B cell (primary cell): ENCODE results near the gene NCAPG2. TPM values are rescaled to one million over a fixed set of nuclear protein-coding genes. Genes with fewer than 3 reads are reported as not detected.

Source experiments
- ATAC-seq: fragments of 200-7000 bp; cut with Tn5 transposase; one replicate; pipeline ENCODE4 v1.10.0; 2021; ENCODE audit warnings: low read depth, mild to moderate bottlenecking, moderate number of reproducible peaks, moderate library complexity
- CTCF ChIA-PET: fragments of 350-600 bp; sonication (Branson Sonifier 250); formaldehyde crosslinking; loops from one replicate; lab custom pipeline; 2021; ENCODE audit warnings: antibody characterized with exemption, inconsistent platforms; lab: Charles Lee
- POLR2A ChIA-PET: fragments of 350-600 bp; sonication (Branson Sonifier 250); formaldehyde crosslinking; loops from one replicate; lab custom pipeline; 2021; ENCODE audit warnings: antibody characterized with exemption; lab: Charles Lee
- DNase-seq: peaks from one replicate; pipeline ENCODE4 v3.0.0; 2013
- H2AFZ ChIP-seq: 2 replicates; pipeline ENCODE4 v1.6.1; 2012; ENCODE audit warnings: mild to moderate bottlenecking, low read depth, low read length; ENCODE audit not compliant: insufficient read depth, poor library complexity, severe bottlenecking
- H3K27ac ChIP-seq, 2 donors: 1 replicate in 1 of 2; 2 replicates in 1 of 2; pipeline ENCODE4 v1.5.1; 2012 to 2013; ENCODE audit warnings: low read length in 2 of 2, mild to moderate bottlenecking in 2 of 2, moderate library complexity in 1 of 2
- H3K27me3 ChIP-seq, 4 experiments: fragments of 200-600 bp in 1 of 4; sonication (generic) in 1 of 4; replicated peaks in 1 of 4; 1 replicate in 2 of 4; 2 replicates in 2 of 4; pipeline versions ENCODE4 v1.6.1 to v1.7.0; 2013 to 2016; ENCODE audit warnings: low read length in 3 of 4, mild to moderate bottlenecking in 2 of 4, mixed read lengths in 1 of 4, moderate library complexity in 1 of 4; ENCODE audit not compliant: insufficient read depth in 4 of 4, control insufficient read depth in 3 of 4; ENCODE audit errors: control extremely low read depth in 1 of 4
- H3K36me3 ChIP-seq, 2 experiments: replicated peaks in 1 of 2; 1 replicate in 1 of 2; 2 replicates in 1 of 2; pipeline versions ENCODE4 v1.6.1 to v1.7.1; 2013; ENCODE audit warnings: low read length in 1 of 2; ENCODE audit not compliant: insufficient read depth in 2 of 2, control insufficient read depth in 1 of 2; ENCODE audit errors: control extremely low read depth in 1 of 2, extremely low read depth in 1 of 2
- H3K4me1 ChIP-seq, 2 donors: fragments of 200-600 bp in 1 of 2; sonication (generic) in 1 of 2; 1 replicate in 1 of 2; 2 replicates in 1 of 2; pipeline versions ENCODE4 v1.5.1 to v1.6.1; 2013 to 2017; ENCODE audit warnings: low read length in 2 of 2; ENCODE audit not compliant: control insufficient read depth in 2 of 2, insufficient read depth in 2 of 2
- H3K4me2 ChIP-seq: replicated peaks from 2 replicates; pipeline ENCODE3; 2012; ENCODE audit warnings: mild to moderate bottlenecking, low read depth, low read length; ENCODE audit not compliant: poor library complexity, severe bottlenecking
- H3K4me3 ChIP-seq, 5 experiments: fragments of 200-600 bp in 1 of 5; sonication (generic) in 1 of 5; 1 replicate in 3 of 5; 2 replicates in 2 of 5; pipeline versions ENCODE4 v1.5.1 to v1.7.0; 2011 to 2016; ENCODE audit warnings: low read length in 4 of 5, mild to moderate bottlenecking in 4 of 5, low read depth in 2 of 5, control low read depth in 1 of 5, moderate library complexity in 1 of 5; ENCODE audit not compliant: insufficient read depth in 1 of 5; ENCODE audit errors: control extremely low read depth in 1 of 5, extremely low read depth in 1 of 5
- H3K79me2 ChIP-seq: fragments of 200-600 bp; sonication (generic); one replicate; pipeline ENCODE4 v1.6.0; 2016; ENCODE audit warnings: low read length; ENCODE audit not compliant: control insufficient read depth, insufficient read depth
- H3K9ac ChIP-seq: fragments of 200-600 bp; sonication (generic); 2 replicates; pipeline ENCODE4 v1.6.1; 2017; ENCODE audit warnings: mild to moderate bottlenecking, low read length, moderate library complexity
- H3K9me3 ChIP-seq, 3 donors: one replicate each; pipeline versions ENCODE4 v1.6.1 to v1.7.1; 2013; ENCODE audit warnings: low read length in 2 of 3; ENCODE audit not compliant: control insufficient read depth in 2 of 3, insufficient read depth in 1 of 3; ENCODE audit errors: control extremely low read depth in 1 of 3
- H4K20me1 ChIP-seq: 2 replicates; pipeline ENCODE4 v1.6.0; 2012; ENCODE audit warnings: mild to moderate bottlenecking, low read length; ENCODE audit not compliant: insufficient read depth, control insufficient read depth, poor library complexity, severe bottlenecking
- H3K27ac Mint-ChIP-seq: one replicate; pipeline ENCODE4 v1.8.0; 2021; ENCODE audit warnings: mixed read lengths
- H3K27me3 Mint-ChIP-seq: one replicate; pipeline ENCODE4 v1.8.0; 2021; ENCODE audit warnings: mixed read lengths
- H3K4me1 Mint-ChIP-seq: one replicate; pipeline ENCODE4 v1.8.0; 2021; ENCODE audit warnings: mixed read lengths
- H3K4me3 Mint-ChIP-seq: one replicate; pipeline ENCODE4 v1.8.0; 2021; ENCODE audit warnings: mixed read lengths
- H3K9me3 Mint-ChIP-seq: one replicate; pipeline ENCODE4 v1.8.0; 2022; ENCODE audit warnings: mixed read lengths; ENCODE audit not compliant: insufficient read depth
- CTCF ChIP-seq: fragments of 200-600 bp; IDR thresholded peaks from one replicate; pipeline ENCODE4 v1.8.0; 2022; ENCODE audit warnings: antibody characterized with exemption, mild to moderate bottlenecking
- EZH2 ChIP-seq: IDR thresholded peaks from 2 replicates; pipeline ENCODE4 v1.6.1; 2012; ENCODE audit warnings: borderline replicate concordance, low read depth, mild to moderate bottlenecking, moderate library complexity, low read length; ENCODE audit not compliant: insufficient read depth, poor library complexity, severe bottlenecking
- WGBS: methylation state at CpG from one replicate; pipeline ENCODE4 v1.1.5; 2013; ENCODE audit warnings: missing lambda C conversion rate; ENCODE audit not compliant: insufficient coverage; 5-methylcytosine and 5-hydroxymethylcytosine counted together
- intact Hi-C: fragments of 100-400 bp; cut with micrococcal nuclease; formaldehyde crosslinking; loops from one replicate; pipeline ENCODE4 v1.10.0; 2022
- polyA plus RNA-seq: library from polyadenylated mRNA; depleted of rRNA; stranded (reverse); fragments of >200 nt; gene quantifications from 2 replicates; pipeline ENCODE4 v1.2.3, GENCODE V29; 2012
- total RNA-seq, 2 donors: library from RNA; stranded (reverse); fragments of 120-200 nt in 1 of 2; gene quantifications; 1 replicate in 1 of 2; 2 replicates in 1 of 2; pipeline versions ENCODE4 v1.2.3 to v1.2.4, GENCODE V29; 2013 to 2022

Gene NCAPG2
- total and polyA plus RNA-seq, 2 donors (not counting 1 experiment from before 2014, with no cell fraction given) = 2.9 to 9.8 TPM

GRCh38 chr7:158687406-158687805 lies 17.2 kb downstream of the NCAPG2 start:
- no peaks in the 10 kb centered on the region for H3K27me3 ChIP-seq
- H3K27ac ChIP-seq = no peak overlapping the region
- ATAC-seq (no peak), DNase-seq (no peak)
- H3K27ac Mint-ChIP-seq = no peak overlapping the region
- no peak overlapping the region for H3K9ac ChIP-seq
- no peaks in the 10 kb centered on the region for H3K9me3 ChIP-seq
- intact Hi-C loops = no loop called here
- no peaks in the 10 kb centered on the region for H3K4me1 Mint-ChIP-seq
- TF ChIP-seq CTCF (no peak), EZH2 (no peak)
- CTCF ChIA-PET = no interaction called here
- POLR2A ChIA-PET = no interaction called here
- no peaks in the 10 kb centered on the region for H3K4me1 ChIP-seq
- H3K4me3 ChIP-seq = no peak overlapping the region
- no peaks in the 10 kb centered on the region for H3K9me3 Mint-ChIP-seq
- no peaks in the 10 kb centered on the region for H3K27me3 Mint-ChIP-seq
- H3K79me2 ChIP-seq = no peaks in the 10 kb centered on the region
- H3K4me3 Mint-ChIP-seq = no peak overlapping the region
- no peaks in the 10 kb centered on the region for H4K20me1 ChIP-seq
- peaks cover 7 to 17% of the 10 kb centered on the region in 2 experiments for H3K36me3 ChIP-seq
- WGBS = 94% methylated on average over 7 of the region's 7 CpGs
- H2AFZ ChIP-seq = no peak overlapping the region
- H3K4me2 ChIP-seq = no peak overlapping the region

- Mint-ChIP-seq H3K27ac (no peak overlapping the region), H3K9me3 (no peaks in the 10 kb centered on the region), H3K27me3 (no peaks in the 10 kb centered on the region), H3K4me1 (no peaks in the 10 kb centered on the region), H3K4me3 (no peak overlapping the region)
- H3K79me2 ChIP-seq = no peaks in the 10 kb centered on the region
- POLR2A ChIA-PET = no interaction called here
- no peak overlapping the region for H3K4me2 ChIP-seq
- no peak overlapping the region for H2AFZ ChIP-seq
- H3K9me3 ChIP-seq = no peaks in the 10 kb centered on the region
- H3K9ac ChIP-seq = no peak overlapping the region
- H3K27ac ChIP-seq = no peak overlapping the region
- H4K20me1 ChIP-seq = no peaks in the 10 kb centered on the region
- TF ChIP-seq CTCF = no peak
- TF ChIP-seq EZH2 = no peak
- no peaks in the 10 kb centered on the region for H3K27me3 ChIP-seq
- intact Hi-C loops = no loop called here
- WGBS = no CpG with 5 or more reads among the region's 4 CpGs
- H3K36me3 ChIP-seq = peaks cover 7 to 17% of the 10 kb centered on the region in 2 experiments
- ATAC-seq (no peak), DNase-seq (no peak)
- H3K4me3 ChIP-seq = no peak overlapping the region
- CTCF ChIA-PET = no interaction called here
- H3K4me1 ChIP-seq = no peaks in the 10 kb centered on the region
Observed at GRCh38 chr7:158685693-158686092, 18.9 kb downstream of the NCAPG2 start.
